ENCODE data around the gene NCAM1. TPM values are rescaled to one million over a fixed set of nuclear protein-coding genes. Genes with fewer than 3 reads are reported as not detected.

NCAM1 gene
- total RNA-seq, 2 donors from 2014 or later, result 42.0 to 69.2 TPM

DNA sequence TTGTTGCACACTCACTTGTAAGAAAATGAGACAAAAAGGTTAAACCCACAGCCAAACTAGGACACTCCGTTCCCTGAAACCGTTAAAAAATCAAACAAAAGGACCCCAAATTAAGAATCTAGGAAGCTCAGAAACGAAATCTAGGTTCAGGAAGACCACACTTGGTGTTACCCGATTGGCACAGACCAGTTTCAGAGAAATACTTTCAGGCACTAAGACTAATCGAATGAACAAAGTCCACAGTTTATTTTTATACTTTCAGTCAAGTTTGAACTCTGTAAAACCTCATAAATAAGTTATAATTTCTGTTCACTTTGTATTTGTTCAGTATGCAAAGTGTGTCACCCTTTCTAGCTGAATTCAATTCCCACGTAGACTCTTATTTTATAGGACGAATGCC lies 314.4 kb downstream of the NCAM1 start:
- Histone ChIP-seq H3K27me3 (replicated peaks; ENCODE audit: insufficient read depth) (no peaks in the 10 kb centered on the region), H3K36me3 (no peaks in the 10 kb centered on the region), H3K9me3 (no peaks in the 10 kb centered on the region), H3K27ac (no peak overlapping the region), H3K4me1 (ENCODE audit: control insufficient read depth in 1 of 2, low read depth in 2 of 2) (no peaks in the 10 kb centered on the region), H3K4me3 (no peak overlapping the region)
- ATAC-seq (ENCODE audit: insufficient number of reproducible peaks, low FRiP score, low read depth) (no peak), DNase-seq (ENCODE audit: low spot score) (no peak)
- TF ChIP-seq, protein P1, sequence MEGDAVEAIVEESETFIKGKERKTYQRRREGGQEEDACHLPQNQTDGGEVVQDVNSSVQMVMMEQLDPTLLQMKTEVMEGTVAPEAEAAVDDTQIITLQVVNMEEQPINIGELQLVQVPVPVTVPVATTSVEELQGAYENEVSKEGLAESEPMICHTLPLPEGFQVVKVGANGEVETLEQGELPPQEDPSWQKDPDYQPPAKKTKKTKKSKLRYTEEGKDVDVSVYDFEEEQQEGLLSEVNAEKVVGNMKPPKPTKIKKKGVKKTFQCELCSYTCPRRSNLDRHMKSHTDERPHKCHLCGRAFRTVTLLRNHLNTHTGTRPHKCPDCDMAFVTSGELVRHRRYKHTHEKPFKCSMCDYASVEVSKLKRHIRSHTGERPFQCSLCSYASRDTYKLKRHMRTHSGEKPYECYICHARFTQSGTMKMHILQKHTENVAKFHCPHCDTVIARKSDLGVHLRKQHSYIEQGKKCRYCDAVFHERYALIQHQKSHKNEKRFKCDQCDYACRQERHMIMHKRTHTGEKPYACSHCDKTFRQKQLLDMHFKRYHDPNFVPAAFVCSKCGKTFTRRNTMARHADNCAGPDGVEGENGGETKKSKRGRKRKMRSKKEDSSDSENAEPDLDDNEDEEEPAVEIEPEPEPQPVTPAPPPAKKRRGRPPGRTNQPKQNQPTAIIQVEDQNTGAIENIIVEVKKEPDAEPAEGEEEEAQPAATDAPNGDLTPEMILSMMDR (IDR thresholded peaks at IDR 0.05), result no peak

DNA sequence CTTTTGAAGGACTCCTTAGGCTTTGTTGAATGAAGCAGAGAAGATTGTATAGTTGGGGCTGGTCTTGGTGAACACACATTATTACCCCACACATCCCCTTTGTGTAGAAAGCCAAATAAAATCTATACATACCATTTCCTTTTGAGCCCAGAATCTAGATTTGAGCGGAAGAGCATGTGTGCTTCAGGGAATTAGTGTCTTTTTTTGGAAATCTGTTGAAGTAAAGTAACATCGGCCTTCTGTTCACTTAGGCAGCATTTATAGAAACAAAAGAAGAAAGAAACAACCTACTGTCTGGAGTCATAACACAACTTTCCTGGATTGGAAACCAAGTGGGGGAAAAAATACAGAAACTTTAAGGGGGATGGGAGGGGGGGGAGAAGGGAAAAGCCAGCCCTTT lies 315.2 kb downstream of the NCAM1 start:
- H3K36me3 ChIP-seq, result no peaks in the 10 kb centered on the region
- H3K27ac ChIP-seq, result no peak overlapping the region
- no peaks in the 10 kb centered on the region for H3K4me1 ChIP-seq (ENCODE audit: control insufficient read depth in 1 of 2, low read depth in 2 of 2)
- TF ChIP-seq, protein P1 (IDR thresholded peaks at IDR 0.05), result no peak
- ATAC-seq (ENCODE audit: insufficient number of reproducible peaks, low FRiP score, low read depth), result no peak
- H3K27me3 ChIP-seq (replicated peaks; ENCODE audit: insufficient read depth), result no peaks in the 10 kb centered on the region
- no peaks in the 10 kb centered on the region for H3K9me3 ChIP-seq
- H3K4me3 ChIP-seq, result no peak overlapping the region
- no peak for DNase-seq (ENCODE audit: low spot score)

DNA sequence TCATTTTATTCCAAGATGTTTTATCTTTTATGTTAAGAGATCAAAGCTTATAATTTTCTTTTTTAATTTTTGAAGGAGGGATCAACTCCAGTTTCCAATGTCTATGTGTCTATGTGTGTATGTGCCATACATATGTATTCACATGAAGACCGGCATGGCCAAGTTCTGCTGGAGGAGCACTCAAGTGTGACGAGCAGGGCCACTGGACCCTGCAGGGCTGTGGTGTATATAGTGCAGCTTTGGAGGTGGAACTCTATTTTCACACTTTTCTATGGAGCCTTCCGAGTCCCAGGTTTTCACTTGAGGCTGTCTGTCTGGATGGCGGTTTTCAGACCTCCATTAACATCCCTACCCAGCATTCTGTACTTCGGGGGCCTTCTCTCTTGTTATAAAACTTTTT lies 316.7 kb downstream of the NCAM1 start:
- ATAC-seq (ENCODE audit: insufficient number of reproducible peaks, low FRiP score, low read depth), result no peak
- Histone ChIP-seq H3K4me1 (ENCODE audit: control insufficient read depth in 1 of 2, low read depth in 2 of 2) (no peaks in the 10 kb centered on the region), H3K9me3 (no peaks in the 10 kb centered on the region), H3K36me3 (no peaks in the 10 kb centered on the region), H3K4me3 (no peak overlapping the region), H3K27ac (no peak overlapping the region), H3K27me3 (replicated peaks; ENCODE audit: insufficient read depth) (no peaks in the 10 kb centered on the region)
- TF ChIP-seq, protein P1 (IDR thresholded peaks at IDR 0.05), result no peak
- no peak for DNase-seq (ENCODE audit: low spot score)

DNA sequence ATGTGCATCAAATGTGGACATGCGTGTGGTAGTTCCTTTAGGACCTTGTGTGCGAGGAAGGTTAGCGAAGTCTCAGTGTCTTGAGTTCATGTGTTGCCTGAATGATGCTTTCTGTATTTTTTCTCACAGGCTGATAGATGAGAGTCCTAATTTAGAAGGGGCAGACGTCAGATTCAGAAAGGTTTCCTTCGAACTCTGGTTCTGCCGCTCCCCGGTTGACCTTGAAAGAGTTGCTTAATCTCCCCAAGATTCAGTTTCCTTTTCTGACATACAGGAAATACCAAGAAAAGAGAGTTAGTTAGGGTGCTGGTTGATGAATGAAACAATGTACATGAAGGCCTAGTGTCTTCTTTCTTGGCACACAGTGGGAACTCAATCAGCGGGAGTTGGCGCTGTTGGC lies 317.3 kb downstream of the NCAM1 start:
- Histone ChIP-seq H3K27ac (no peak overlapping the region), H3K4me3 (no peak overlapping the region), H3K27me3 (replicated peaks; ENCODE audit: insufficient read depth) (no peaks in the 10 kb centered on the region), H3K36me3 (no peaks in the 10 kb centered on the region), H3K4me1 (ENCODE audit: control insufficient read depth in 1 of 2, low read depth in 2 of 2) (no peaks in the 10 kb centered on the region), H3K9me3 (no peaks in the 10 kb centered on the region)
- no peak for ATAC-seq (ENCODE audit: insufficient number of reproducible peaks, low FRiP score, low read depth)
- DNase-seq (ENCODE audit: low spot score), result no peak
- TF ChIP-seq, protein P1 (IDR thresholded peaks at IDR 0.05), result no peak

DNA sequence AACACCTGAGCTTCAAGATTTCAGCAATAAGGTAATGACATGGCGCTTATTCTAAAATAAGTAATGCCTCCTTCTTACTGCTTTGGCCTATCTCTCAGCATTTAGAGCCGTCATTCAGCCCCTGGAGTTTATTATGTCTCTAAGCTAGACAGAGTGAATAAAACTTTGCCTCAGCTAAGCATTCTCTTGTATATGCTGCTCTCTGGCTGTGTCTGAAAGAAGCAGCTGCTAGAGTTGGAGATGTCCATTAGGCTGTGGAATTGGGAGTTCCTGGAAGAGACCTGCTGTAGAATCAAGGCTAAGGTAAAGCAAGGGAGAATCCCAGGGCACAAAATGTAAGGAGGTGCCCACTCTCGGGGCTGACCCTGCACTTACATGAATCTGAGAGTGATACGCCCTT lies 317.7 kb downstream of the NCAM1 start:
- H3K9me3 ChIP-seq, result no peaks in the 10 kb centered on the region
- DNase-seq (ENCODE audit: low spot score) (no peak), ATAC-seq (ENCODE audit: insufficient number of reproducible peaks, low FRiP score, low read depth) (no peak)
- TF ChIP-seq, protein P1 (IDR thresholded peaks at IDR 0.05), result no peak
- H3K27me3 ChIP-seq (replicated peaks; ENCODE audit: insufficient read depth), result no peaks in the 10 kb centered on the region
- H3K4me1 ChIP-seq (ENCODE audit: control insufficient read depth in 1 of 2, low read depth in 2 of 2), result no peaks in the 10 kb centered on the region
- no peaks in the 10 kb centered on the region for H3K36me3 ChIP-seq
- H3K27ac ChIP-seq, result no peak overlapping the region
- H3K4me3 ChIP-seq, result no peak overlapping the region

Measured in thoracic aorta (tissue), 2 donors.